ENCODE results near the gene USPL1. TPM values are rescaled to one million over a fixed set of nuclear protein-coding genes. Genes with fewer than 3 reads are reported as not detected.

Gene USPL1
- 10 to 100 TPM; 18.6 to 25.6 TPM for total RNA-seq

- peak; percentile 100 for DNase-seq (ENCODE audit: low spot score)
- peak; percentile 97 to 98 for ATAC-seq
- no peak within 1 kb of the TSS for H3K27ac Mint-ChIP-seq
- H3K4me1 Mint-ChIP-seq (ENCODE audit: low read depth in 2 of 2), result peaks cover 8 to 11% of the 10 kb centered on the region in 2 donors
- H3K9me3 Mint-ChIP-seq, result no peaks in the 10 kb centered on the region
- H3K4me3 Mint-ChIP-seq, result no peak within 1 kb of the TSS
- H3K27me3 Mint-ChIP-seq, result no peaks in the 10 kb centered on the region
- no peaks in the 10 kb centered on the region for H3K36me3 Mint-ChIP-seq
Observed at GRCh38 chr13:30617315-30618185, at the start of gene USPL1. Gene USPL1 (plus strand): TSS chr13:30617920. CDS start chr13:30621141, 3,221 bp downstream.

GRCh38 chr13:30569901-30570576 lies 47.7 kb upstream of the USPL1 start:
- Mint-ChIP-seq H3K27me3 (peaks cover 17 to 20% of the 10 kb centered on the region in 2 donors), H3K4me3 (peak overlapping the region; percentile 51), H3K27ac (peak overlapping the region in 1 of 2 donors; percentile 47), H3K4me1 (ENCODE audit: low read depth in 2 of 2) (peaks cover 38 to 42% of the 10 kb centered on the region in 2 donors), H3K36me3 (no peaks in the 10 kb centered on the region), H3K9me3 (no peaks in the 10 kb centered on the region)
- DNase-seq (ENCODE audit: low spot score), result no peak
- ATAC-seq, result peak; percentile 49 to 63

- peaks cover 33 to 42% of the 10 kb centered on the region in 2 donors for H3K4me1 Mint-ChIP-seq (ENCODE audit: low read depth in 2 of 2)
- DNase-seq (ENCODE audit: low spot score) (no peak), ATAC-seq (no peak)
- H3K9me3 Mint-ChIP-seq, result no peaks in the 10 kb centered on the region
- peak overlapping the region in 1 of 2 donors; percentile 47 for H3K27ac Mint-ChIP-seq
- no peak overlapping the region for H3K4me3 Mint-ChIP-seq
- no peaks in the 10 kb centered on the region for H3K36me3 Mint-ChIP-seq
- peaks cover 10 to 14% of the 10 kb centered on the region in 2 donors for H3K27me3 Mint-ChIP-seq
Observed at GRCh38 chr13:30570691-30571090, 47.0 kb upstream of the USPL1 start.

- ATAC-seq (no peak), DNase-seq (ENCODE audit: low spot score) (no peak)
- no peaks in the 10 kb centered on the region for H3K9me3 Mint-ChIP-seq
- H3K27ac Mint-ChIP-seq, result peak overlapping the region; percentile 70 to 71
- H3K27me3 Mint-ChIP-seq, result peaks cover 15 to 25% of the 10 kb centered on the region in 2 donors
- peak overlapping the region; percentile 81 for H3K4me3 Mint-ChIP-seq
- H3K4me1 Mint-ChIP-seq (ENCODE audit: low read depth in 2 of 2), result peaks cover 37 to 47% of the 10 kb centered on the region in 2 donors
- no peaks in the 10 kb centered on the region for H3K36me3 Mint-ChIP-seq
Observed at GRCh38 chr13:30572859-30573275, 44.9 kb upstream of the USPL1 start.

- DNase-seq (ENCODE audit: low spot score), result no peak
- no peaks in the 10 kb centered on the region for H3K9me3 Mint-ChIP-seq
- no peak for ATAC-seq
- H3K4me3 Mint-ChIP-seq, result peak overlapping the region; percentile 43
- peak overlapping the region; percentile 7 to 9 for H3K27ac Mint-ChIP-seq
- no peaks in the 10 kb centered on the region for H3K36me3 Mint-ChIP-seq
- peaks cover 25 to 38% of the 10 kb centered on the region in 2 donors for H3K4me1 Mint-ChIP-seq (ENCODE audit: low read depth in 2 of 2)
- H3K27me3 Mint-ChIP-seq, result peaks cover 5 to 16% of the 10 kb centered on the region in 2 donors
Observed at GRCh38 chr13:30576528-30576927, 41.2 kb upstream of the USPL1 start.

- H3K27ac Mint-ChIP-seq, result peak overlapping the region in 1 of 2 donors; percentile 2
- H3K9me3 Mint-ChIP-seq, result no peaks in the 10 kb centered on the region
- ATAC-seq (peak; percentile 95 to 98), DNase-seq (ENCODE audit: low spot score) (peak; percentile 74)
- peak overlapping the region; percentile 43 for H3K4me3 Mint-ChIP-seq
- H3K27me3 Mint-ChIP-seq, result peaks cover 9 to 22% of the 10 kb centered on the region in 2 donors
- no peaks in the 10 kb centered on the region for H3K36me3 Mint-ChIP-seq
- H3K4me1 Mint-ChIP-seq (ENCODE audit: low read depth in 2 of 2), result peaks cover 24 to 37% of the 10 kb centered on the region in 2 donors
Observed at GRCh38 chr13:30577401-30577852, 40.3 kb upstream of the USPL1 start.

- DNase-seq (ENCODE audit: low spot score), result no peak
- Mint-ChIP-seq H3K27ac (no peak overlapping the region), H3K4me3 (no peak overlapping the region), H3K4me1 (ENCODE audit: low read depth in 2 of 2) (peaks cover 19 to 29% of the 10 kb centered on the region in 2 donors), H3K9me3 (no peaks in the 10 kb centered on the region), H3K36me3 (no peaks in the 10 kb centered on the region), H3K27me3 (peaks cover 12 to 19% of the 10 kb centered on the region in 2 donors)
- ATAC-seq, result no peak
Observed at GRCh38 chr13:30580852-30581502, 36.7 kb upstream of the USPL1 start.

GRCh38 chr13:30581582-30581981 lies 36.1 kb upstream of the USPL1 start:
- no peaks in the 10 kb centered on the region for H3K9me3 Mint-ChIP-seq
- H3K27me3 Mint-ChIP-seq, result peaks cover 9 to 13% of the 10 kb centered on the region in 2 donors
- H3K4me3 Mint-ChIP-seq, result no peak overlapping the region
- no peak for ATAC-seq
- no peak for DNase-seq (ENCODE audit: low spot score)
- peaks cover 17 to 22% of the 10 kb centered on the region in 2 donors for H3K4me1 Mint-ChIP-seq (ENCODE audit: low read depth in 2 of 2)
- no peak overlapping the region for H3K27ac Mint-ChIP-seq
- no peaks in the 10 kb centered on the region for H3K36me3 Mint-ChIP-seq

GRCh38 chr13:30584051-30584731 lies 33.5 kb upstream of the USPL1 start:
- H3K4me1 Mint-ChIP-seq (ENCODE audit: low read depth in 2 of 2), result no peaks in the 10 kb centered on the region
- H3K4me3 Mint-ChIP-seq, result no peak overlapping the region
- H3K9me3 Mint-ChIP-seq, result no peaks in the 10 kb centered on the region
- ATAC-seq (no peak), DNase-seq (ENCODE audit: low spot score) (no peak)
- peaks cover 7 to 16% of the 10 kb centered on the region in 2 donors for H3K27me3 Mint-ChIP-seq
- no peak overlapping the region for H3K27ac Mint-ChIP-seq
- H3K36me3 Mint-ChIP-seq, result no peaks in the 10 kb centered on the region

GRCh38 chr13:30585748-30586262 lies 31.9 kb upstream of the USPL1 start:
- no peaks in the 10 kb centered on the region for H3K9me3 Mint-ChIP-seq
- H3K36me3 Mint-ChIP-seq, result no peaks in the 10 kb centered on the region
- ATAC-seq (no peak), DNase-seq (ENCODE audit: low spot score) (no peak)
- H3K27me3 Mint-ChIP-seq, result peaks cover 7 to 16% of the 10 kb centered on the region in 2 donors
- H3K4me1 Mint-ChIP-seq (ENCODE audit: low read depth in 2 of 2), result no peaks in the 10 kb centered on the region
- H3K4me3 Mint-ChIP-seq, result no peak overlapping the region
- no peak overlapping the region for H3K27ac Mint-ChIP-seq

- no peak overlapping the region for H3K4me3 Mint-ChIP-seq
- no peak for DNase-seq (ENCODE audit: low spot score)
- H3K36me3 Mint-ChIP-seq, result no peaks in the 10 kb centered on the region
- peaks cover 3 to 9% of the 10 kb centered on the region in 2 donors for H3K27me3 Mint-ChIP-seq
- no peak for ATAC-seq
- H3K4me1 Mint-ChIP-seq (ENCODE audit: low read depth in 2 of 2), result no peaks in the 10 kb centered on the region
- no peaks in the 10 kb centered on the region for H3K9me3 Mint-ChIP-seq
- H3K27ac Mint-ChIP-seq, result no peak overlapping the region
Observed at GRCh38 chr13:30587231-30587630, 30.5 kb upstream of the USPL1 start.

- no peak for ATAC-seq
- Mint-ChIP-seq H3K4me1 (ENCODE audit: low read depth in 2 of 2) (no peaks in the 10 kb centered on the region), H3K4me3 (no peak overlapping the region)
Observed at GRCh38 chr13:30587739-30588138, 30.0 kb upstream of the USPL1 start.

GRCh38 chr13:30593001-30593400 lies 24.7 kb upstream of the USPL1 start:
- no peaks in the 10 kb centered on the region for H3K9me3 Mint-ChIP-seq
- DNase-seq (ENCODE audit: low spot score) (no peak), ATAC-seq (no peak)
- peaks cover 3 to 5% of the 10 kb centered on the region in 2 donors for H3K27me3 Mint-ChIP-seq
- no peak overlapping the region for H3K27ac Mint-ChIP-seq
- no peaks in the 10 kb centered on the region for H3K36me3 Mint-ChIP-seq
- no peaks in the 10 kb centered on the region for H3K4me1 Mint-ChIP-seq (ENCODE audit: low read depth in 2 of 2)
- H3K4me3 Mint-ChIP-seq, result no peak overlapping the region

More at GRCh38 chr13:30587739-30588138, 30.0 kb upstream of the USPL1 start:
- peaks cover 3 to 9% of the 10 kb centered on the region in 2 donors for H3K27me3 Mint-ChIP-seq
- H3K9me3 Mint-ChIP-seq, result no peaks in the 10 kb centered on the region
- no peak for DNase-seq (ENCODE audit: low spot score)
- no peaks in the 10 kb centered on the region for H3K36me3 Mint-ChIP-seq
- H3K27ac Mint-ChIP-seq, result no peak overlapping the region

All from natural killer cell treated with Interleukin-12 subunit alpha and Interleukin-12 subunit beta and Interleukin-15 and Interleukin-18, amount 100 ng/mL, for 72 hours (primary cell).